ENCODE results near the gene STIP1. TPM values are rescaled to one million over a fixed set of nuclear protein-coding genes. Genes with fewer than 3 reads are reported as not detected.

Gene STIP1
- total RNA-seq, 1 donor from 2014 or later = 77.7 TPM

GRCh38 chr11:64230985-64231365 lies 45.0 kb downstream of the STIP1 start:
- H3K27me3 ChIP-seq = no peaks in the 10 kb centered on the region
- no peak for DNase-seq (ENCODE audit: low spot score in 2 of 2)

DNA sequence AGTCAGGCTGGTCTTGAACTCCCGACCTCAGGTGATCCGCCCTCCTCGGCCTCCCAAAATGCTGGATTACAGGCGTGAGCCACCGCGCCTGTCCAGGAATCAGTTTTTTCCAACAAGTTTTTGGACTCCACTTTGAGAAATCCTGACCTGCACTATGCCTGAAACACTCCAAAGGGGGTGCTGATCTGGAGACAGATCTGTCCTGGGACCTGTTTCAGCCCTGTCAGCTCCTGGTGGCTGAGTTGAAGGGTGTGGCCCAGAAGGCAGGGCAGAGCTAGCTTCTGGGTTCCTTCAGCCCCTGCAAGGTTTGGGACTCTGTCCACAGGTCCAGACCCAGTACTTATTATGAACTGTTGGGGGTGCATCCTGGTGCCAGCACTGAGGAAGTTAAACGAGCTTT lies 45.6 kb downstream of the STIP1 start:
- Histone ChIP-seq H3K4me3 (no peak overlapping the region), H3K27ac (peak overlapping the region in 1 of 2 donors; percentile 20), H3K36me3 (no peaks in the 10 kb centered on the region), H3K9me3 (no peaks in the 10 kb centered on the region), H3K4me1 (peaks cover 5 to 47% of the 10 kb centered on the region in 2 donors), H3K27me3 (no peaks in the 10 kb centered on the region)
- no peak for DNase-seq (ENCODE audit: low spot score in 2 of 2)
- intact Hi-C loops (cut with DNase I) = no loop called here
- TF ChIP-seq, protein P1, sequence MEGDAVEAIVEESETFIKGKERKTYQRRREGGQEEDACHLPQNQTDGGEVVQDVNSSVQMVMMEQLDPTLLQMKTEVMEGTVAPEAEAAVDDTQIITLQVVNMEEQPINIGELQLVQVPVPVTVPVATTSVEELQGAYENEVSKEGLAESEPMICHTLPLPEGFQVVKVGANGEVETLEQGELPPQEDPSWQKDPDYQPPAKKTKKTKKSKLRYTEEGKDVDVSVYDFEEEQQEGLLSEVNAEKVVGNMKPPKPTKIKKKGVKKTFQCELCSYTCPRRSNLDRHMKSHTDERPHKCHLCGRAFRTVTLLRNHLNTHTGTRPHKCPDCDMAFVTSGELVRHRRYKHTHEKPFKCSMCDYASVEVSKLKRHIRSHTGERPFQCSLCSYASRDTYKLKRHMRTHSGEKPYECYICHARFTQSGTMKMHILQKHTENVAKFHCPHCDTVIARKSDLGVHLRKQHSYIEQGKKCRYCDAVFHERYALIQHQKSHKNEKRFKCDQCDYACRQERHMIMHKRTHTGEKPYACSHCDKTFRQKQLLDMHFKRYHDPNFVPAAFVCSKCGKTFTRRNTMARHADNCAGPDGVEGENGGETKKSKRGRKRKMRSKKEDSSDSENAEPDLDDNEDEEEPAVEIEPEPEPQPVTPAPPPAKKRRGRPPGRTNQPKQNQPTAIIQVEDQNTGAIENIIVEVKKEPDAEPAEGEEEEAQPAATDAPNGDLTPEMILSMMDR (IDR thresholded peaks at IDR 0.05) = no peak

More at GRCh38 chr11:64230985-64231365, 45.0 kb downstream of the STIP1 start:
- Histone ChIP-seq H3K27ac (peak overlapping the region; percentile 90 to 91), H3K36me3 (no peaks in the 10 kb centered on the region), H3K4me1 (peaks cover 5 to 45% of the 10 kb centered on the region in 2 donors), H3K4me3 (peak overlapping the region; percentile 62 to 72), H3K9me3 (no peaks in the 10 kb centered on the region)
- TF ChIP-seq, protein P1 (IDR thresholded peaks at IDR 0.05) = no peak
- intact Hi-C loops (cut with DNase I) = loop anchor here (1.0 kb wide), 1 partner anchor 46 kb away; no protein-coding TSS in a partner anchor

DNA sequence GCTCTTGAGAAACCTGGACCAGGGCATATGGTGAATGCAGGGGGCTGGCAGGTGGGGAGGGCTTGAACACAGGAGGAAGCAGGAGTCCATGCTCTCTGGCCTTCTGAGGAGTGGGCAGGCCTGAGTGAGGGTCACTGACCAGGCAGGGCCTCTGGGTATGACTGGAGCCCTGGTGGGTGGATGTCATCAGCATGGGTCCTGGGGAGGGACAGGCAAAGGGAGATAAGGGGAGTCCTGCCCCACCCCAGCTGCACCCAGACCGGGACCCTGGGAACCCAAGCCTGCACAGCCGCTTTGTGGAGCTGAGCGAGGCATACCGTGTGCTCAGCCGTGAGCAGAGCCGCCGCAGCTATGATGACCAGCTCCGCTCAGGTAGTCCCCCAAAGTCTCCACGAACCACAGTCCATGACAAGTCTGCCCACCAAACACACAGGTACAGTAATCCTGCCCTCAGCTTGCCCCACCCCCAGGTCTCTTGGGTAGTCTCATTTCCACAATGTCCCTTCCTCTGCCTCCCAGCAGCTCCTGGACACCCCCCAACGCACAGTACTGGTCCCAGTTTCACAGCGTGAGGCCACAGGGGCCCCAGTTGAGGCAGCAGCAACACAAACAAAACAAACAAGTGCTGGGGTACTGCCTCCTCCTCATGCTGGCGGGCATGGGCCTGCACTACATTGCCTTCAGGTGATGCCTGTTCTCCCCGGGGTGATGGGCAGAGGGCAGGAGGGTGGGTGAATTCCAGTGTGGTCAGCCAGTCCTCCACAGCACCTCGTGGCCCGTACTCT lies 46.4 kb downstream of the STIP1 start:
- TF ChIP-seq, protein P1 (IDR thresholded peaks at IDR 0.05) = no peak
- no peaks in the 10 kb centered on the region for H3K27me3 ChIP-seq
- peaks cover 3 to 4% of the 10 kb centered on the region in 2 donors for H3K36me3 ChIP-seq
- peaks cover 5 to 39% of the 10 kb centered on the region in 2 donors for H3K4me1 ChIP-seq
- H3K27ac ChIP-seq = peak overlapping the region; percentile 49 to 88
- intact Hi-C loops (cut with DNase I) = no loop called here
- H3K4me3 ChIP-seq = no peak overlapping the region
- H3K9me3 ChIP-seq = no peaks in the 10 kb centered on the region
- peak in 1 of 2 donors; percentile 64 for DNase-seq (ENCODE audit: low spot score in 2 of 2)

GRCh38 chr11:64232967-64233315 lies 47.0 kb downstream of the STIP1 start:
- Histone ChIP-seq H3K27ac (peak overlapping the region; percentile 49 to 88), H3K9me3 (no peaks in the 10 kb centered on the region), H3K4me1 (peaks cover 5 to 34% of the 10 kb centered on the region in 2 donors), H3K36me3 (peaks cover 8 to 9% of the 10 kb centered on the region in 2 donors), H3K27me3 (no peaks in the 10 kb centered on the region), H3K4me3 (peak overlapping the region in 1 of 2 donors; percentile 80)
- DNase-seq (ENCODE audit: low spot score in 2 of 2) = no peak
- TF ChIP-seq, protein P1 (IDR thresholded peaks at IDR 0.05) = no peak
- intact Hi-C loops (cut with DNase I) = no loop called here

- H3K36me3 ChIP-seq = peaks cover 17 to 19% of the 10 kb centered on the region in 2 donors
- intact Hi-C loops (cut with DNase I) = no loop called here
- TF ChIP-seq, protein P1 (IDR thresholded peaks at IDR 0.05) = no peak
- no peaks in the 10 kb centered on the region for H3K9me3 ChIP-seq
- H3K27ac ChIP-seq = peak within 1 kb of the TSS; percentile 84 to 92
- peaks cover 5 to 33% of the 10 kb centered on the region in 2 donors for H3K4me1 ChIP-seq
- H3K27me3 ChIP-seq = no peaks in the 10 kb centered on the region
- H3K4me3 ChIP-seq = peak within 1 kb of the TSS; percentile 87 to 92
- DNase-seq (ENCODE audit: low spot score in 2 of 2) = peak in 1 of 2 donors; percentile 87
Measured at GRCh38 chr11:64233913-64234586, 48.1 kb downstream of the STIP1 start, which contains the start of gene VEGFB. Gene VEGFB (plus strand): TSS chr11:64234584. CDS start chr11:64234834, 250 bp downstream.

All from ascending aorta (tissue), 2 donors.